Superior temporal gyrus (tissue), 1 donor: Measurements from ENCODE around the gene ADCY1.
A peak's percentile ranks its signal among the peaks of the same experiment; 100 is the strongest.

Experiments
- DNase-seq: peaks from one replicate; pipeline ENCODE4 v3.0.0-alpha.2; 2016; ENCODE audit errors: extremely low spot score

Gene ADCY1

DNA sequence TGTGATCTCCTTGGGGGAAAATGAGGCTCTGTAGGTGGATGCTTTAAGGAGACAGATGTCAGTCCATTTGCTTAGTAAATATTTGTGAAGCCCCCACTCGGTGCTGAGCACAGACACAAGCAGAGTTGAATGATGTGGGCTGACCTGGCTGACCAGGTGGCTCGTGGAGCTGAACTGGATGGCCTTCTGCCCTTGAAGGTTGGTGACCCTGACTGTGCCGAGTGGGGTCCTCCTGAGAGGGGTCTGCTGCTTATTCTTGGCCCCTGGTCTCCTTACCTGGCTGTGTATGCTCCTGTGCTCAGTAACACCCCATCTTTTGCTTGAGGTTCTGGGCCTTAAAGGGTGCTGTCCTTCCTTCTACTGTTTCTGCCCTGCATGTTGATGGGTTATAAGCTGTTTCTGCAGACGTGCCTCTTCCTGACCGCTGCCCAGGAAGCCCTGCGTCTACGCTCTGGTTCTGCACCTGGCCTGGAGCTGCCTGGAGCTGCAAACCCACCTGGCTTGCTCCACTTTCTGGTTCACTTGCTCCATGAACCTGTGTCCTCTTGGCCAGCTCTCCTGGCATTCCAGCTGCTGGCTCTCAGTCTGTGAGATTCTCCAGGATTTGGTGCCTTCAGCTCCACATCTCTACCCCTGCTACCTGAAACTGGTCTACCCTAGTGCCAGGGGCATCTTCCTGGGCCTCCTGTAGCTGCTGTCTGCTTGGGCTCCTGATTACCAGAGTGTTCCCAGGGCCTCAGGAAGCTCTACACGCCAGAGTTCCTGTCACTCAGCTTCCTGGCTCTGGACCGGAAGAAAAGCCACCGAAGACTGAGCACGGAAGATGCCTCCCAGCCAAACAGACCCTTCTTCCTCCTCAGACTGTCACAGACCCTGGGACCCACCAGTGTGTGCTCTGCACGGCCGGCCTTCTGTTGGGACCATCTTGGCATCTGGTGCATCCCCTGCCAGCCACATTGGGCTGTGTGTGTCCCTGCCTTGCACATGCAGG is 76.5 kb downstream of the ADCY1 start:
- DNase-seq: no peak

DNA sequence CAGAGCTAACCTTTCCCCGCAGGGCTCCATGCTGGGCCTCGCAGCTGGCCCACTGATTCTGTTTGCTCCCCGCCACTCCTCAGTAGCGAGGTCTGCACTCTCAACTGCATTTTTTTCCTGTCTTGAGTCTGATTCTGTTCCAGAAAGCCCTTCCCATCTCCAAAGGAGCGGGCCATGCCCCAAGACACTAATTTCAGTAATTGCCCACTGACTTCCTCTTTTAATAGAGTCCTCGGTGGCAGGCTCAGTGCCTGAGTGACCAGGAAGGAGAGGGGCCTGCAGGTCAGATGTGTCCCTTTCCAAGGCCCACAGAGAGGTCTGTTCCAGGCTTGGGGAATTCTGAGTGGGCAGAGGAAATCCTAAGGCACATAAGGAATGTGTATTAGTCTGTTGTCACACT is 77.4 kb downstream of the ADCY1 start:
- DNase-seq: no peak

DNA sequence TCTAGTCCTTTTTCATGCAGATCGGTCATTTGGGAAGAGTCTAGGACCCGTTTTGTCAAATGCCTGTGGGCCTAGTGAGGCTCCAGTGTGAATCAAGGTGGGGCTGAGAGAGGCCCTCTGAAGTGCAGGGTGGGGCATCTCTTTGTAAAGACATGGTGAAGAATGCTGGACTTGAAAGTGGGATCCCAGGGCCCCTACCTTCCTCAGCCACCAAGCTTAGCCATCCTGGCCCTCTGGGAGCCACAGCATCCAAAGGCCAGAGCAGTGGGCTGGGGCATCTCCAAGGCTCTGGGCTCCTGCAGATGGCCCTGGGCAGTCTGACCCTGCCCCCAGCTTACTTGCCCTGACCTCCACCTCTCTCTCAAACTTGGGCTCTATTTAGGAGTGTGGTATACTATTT is 78.5 kb downstream of the ADCY1 start:
- DNase-seq: no peak

DNA sequence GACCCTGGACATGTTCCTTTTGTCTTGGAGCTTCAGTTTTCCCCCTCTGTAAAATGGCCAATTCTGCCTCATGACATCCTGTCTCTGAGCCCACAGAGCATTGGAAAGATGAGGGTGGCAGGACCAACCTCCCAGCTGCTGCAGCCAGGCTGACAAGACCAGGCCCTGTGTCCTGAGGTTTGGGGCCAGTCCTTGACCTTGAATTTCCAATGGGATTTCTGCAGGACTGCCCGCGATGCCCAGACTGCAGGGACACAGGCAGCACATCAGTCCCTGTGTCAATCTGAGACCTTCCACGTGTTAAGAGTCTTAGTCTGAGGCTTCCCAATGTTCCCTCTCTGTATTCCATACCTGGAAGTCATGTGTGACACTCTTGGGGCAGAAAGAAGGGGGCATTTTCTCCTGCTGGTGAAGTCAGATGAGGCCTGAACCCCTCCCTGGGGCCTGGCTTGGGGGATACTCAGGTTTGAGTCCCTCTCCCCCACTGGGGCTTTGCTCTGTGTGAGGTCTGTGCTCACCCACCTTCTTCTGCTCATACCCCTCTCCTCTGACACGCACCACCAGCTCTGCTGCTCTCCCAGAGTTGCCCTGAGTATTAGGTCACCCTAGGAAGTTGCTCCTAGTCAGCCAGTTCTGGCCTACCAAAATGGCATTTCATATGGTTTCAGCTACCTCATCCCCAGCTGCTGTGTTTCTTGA is 79.2 kb downstream of the ADCY1 start:
- no peak for DNase-seq

DNA sequence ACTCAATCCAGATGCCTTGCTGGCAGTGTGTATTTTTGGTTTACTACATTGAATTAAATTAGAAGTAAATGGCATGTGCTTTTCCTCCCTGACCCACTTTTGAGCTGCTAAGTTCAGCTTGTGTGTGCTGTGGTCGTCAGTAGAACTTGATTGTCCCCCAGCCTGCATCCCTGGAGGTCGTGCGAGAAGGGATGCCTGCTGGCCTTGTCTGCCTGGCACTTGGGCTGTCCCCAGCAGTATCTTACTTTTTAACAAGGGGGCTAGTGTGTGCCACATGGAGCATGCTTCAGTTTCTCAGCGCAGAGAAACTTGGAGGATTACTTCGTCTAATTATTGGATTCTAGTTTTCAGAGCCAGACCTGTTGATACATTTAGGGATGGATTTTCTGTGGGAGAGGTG is 80.2 kb downstream of the ADCY1 start:
- no peak for DNase-seq

DNA sequence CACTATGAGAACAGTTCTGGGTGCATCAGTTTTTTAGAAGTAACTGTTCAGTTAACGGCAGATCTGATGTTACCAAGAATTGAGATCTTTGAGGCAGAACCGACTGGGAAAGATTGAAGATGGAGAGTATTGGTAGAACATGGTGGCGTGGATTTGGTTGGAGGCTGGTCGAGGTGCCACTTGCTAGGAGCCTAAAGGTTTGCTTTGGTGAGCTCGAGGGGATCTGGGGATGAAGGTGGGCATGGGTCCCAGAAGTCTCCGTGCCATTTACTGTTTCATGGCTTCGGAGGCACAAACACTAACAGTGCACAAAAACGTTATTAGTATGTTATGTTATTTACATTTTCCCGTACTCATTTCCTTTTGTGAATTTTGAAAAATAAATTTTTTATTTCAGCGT is 81.4 kb downstream of the ADCY1 start:
- DNase-seq: no peak

DNA sequence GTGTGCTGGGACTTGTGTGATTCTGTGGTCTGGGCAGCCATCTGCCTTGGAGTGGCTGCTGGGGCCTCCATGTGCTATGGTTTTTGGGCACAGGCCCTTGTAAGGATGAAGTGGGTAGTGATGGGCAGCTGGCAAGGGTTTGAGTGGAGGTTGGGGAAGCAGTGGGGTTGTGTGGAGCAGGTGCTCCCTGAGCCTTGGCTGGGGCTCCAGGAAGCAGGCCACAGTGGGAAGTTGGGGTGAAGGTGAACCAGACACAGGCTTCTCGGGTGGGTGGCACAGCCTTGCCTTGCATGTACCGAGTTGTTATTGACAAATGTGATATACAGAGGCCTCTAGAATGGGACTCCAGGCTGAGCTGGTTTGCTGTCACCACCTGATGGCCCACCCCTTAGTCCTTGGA is 82.3 kb downstream of the ADCY1 start:
- DNase-seq: no peak

DNA sequence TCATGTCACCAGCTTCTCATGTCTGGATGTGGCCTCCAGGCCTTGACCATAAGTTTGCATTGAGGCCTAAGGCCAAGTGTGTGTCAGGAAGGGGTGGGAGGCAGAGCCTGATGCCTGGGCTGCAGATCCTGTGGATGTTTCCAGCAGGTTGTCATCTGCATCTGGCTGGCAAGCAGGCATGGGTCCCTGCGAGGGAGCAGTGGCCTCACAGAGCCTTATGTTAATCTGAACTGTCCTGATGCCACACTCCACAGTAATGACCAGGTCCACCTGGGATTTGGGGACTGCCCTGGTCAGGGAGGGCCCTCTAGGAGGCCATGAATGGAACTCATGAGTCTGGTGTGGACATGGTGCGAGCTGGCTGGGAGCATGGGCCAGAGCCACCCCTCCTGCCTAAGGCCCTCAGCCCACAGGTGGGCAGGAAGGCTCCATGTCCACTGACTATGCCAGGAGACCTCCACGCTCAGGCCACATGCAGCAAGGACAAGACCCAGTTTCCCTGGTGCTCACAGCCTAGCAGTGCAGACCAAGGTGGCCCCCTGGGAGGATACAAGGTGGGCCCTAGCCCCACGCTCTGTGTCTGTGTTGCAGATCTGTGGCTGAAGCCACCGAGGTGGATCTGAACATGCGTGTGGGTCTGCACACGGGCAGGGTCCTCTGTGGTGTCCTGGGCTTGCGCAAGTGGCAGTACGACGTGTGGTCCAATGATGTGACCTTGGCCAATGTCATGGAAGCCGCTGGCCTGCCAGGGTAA is 83.1 kb downstream of the ADCY1 start:
- no peak for DNase-seq

DNA sequence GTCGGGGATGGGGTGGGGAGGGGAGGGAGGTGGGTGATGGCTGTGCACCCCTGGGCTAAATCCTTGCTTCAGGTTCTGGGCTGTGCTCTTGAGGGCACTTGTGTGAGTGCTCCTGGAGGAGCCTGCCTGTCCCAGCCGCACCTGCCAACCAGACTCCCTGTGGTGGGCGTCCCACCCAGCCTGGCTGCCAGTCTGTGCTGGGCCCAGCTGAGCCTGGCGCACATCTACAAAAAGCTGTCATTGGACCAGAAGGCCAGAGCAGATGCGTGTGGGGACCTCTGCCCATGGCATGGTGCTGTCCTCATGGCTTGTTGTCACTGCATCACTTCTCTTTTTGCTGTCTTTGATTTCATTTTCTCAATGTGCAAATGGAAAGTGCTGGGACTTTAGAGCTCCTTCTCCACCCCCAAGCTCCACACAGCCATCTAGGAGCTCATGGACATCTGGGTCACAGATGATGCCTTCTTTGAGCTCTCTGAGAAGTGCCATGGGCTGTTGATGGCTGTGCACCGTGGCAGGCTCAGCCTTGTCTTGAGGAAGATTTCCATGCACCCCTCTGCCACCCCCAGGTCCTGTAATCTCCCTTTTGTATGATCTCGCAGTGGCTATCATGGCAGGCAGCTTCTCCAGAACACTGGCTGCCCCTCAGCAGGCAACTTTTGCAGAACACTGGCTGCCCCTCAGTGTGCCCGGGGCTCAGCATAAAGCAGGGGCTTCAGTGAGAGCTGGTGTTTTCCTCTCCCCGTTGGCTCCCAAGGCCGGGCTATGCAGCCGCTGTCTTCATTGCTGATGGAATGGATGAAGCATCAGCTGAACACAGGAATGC is 83.9 kb downstream of the ADCY1 start:
- DNase-seq: no peak

DNA sequence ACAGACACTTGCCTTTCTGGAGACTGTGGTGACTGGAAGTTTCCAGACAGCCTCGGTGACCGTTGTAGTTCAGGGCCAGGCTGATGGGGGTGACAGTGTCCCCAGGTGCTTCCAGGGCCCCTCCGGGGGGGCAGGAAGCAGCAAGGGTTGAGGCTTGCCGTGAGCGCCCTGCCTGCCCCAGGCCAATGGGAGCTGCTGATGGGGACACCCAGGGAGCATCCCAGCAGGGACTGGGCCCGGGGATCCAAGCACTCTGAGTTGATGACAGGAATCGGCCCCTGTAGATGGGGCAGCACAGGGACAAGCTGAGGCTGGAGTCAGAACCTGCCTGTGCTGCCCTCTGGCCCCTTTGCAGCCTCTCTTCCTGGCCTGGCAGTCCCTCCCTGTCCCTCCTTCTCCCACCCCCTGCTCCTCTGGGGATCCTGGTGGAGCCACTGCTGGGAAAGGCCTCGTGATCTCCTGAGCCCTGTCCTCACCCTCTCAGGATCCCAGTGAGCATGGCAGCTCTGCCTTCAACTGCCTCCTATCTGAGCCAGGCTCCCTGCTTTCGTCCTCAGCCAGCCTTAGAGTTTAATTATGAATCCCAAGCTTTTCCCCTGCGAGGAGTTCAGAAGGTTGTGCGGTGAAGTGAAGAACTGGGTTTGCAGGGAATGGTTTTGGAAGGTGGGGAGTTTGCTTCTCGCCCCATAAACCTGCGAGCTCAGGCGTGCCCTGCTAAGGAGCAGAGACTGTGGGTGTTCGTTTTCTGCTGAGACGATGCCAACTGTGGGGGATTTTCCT is 84.7 kb downstream of the ADCY1 start:
- no peak for DNase-seq

DNA sequence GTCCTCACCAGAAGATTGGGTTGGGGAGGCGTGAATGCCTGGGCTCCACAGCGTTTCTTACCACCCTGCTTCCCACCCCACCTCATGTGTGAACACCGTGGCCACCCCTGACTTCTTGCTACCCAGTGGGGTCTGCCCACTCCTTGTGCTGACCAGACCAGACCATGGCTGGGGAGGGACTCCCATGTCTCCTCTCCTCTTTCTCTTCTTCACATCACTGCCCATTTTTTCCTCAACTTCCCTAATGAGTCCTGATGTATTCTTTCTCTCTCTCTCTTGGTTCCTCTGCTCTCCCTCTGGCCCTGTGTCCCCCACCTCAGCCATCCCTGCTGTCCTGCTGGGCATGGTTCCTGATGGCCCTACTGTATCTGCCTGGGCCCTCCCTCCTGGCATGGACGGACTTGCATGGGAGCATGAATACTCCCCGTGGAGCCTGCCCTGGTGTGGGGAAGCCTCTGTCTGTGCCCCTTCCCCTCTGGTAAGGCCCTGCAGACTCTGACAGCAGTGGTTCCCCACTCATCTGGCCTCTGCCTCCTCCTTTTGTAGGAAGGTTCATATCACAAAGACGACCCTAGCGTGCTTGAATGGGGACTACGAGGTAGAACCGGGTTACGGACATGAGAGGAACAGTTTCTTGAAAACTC is 85.5 kb downstream of the ADCY1 start:
- DNase-seq: no peak

DNA sequence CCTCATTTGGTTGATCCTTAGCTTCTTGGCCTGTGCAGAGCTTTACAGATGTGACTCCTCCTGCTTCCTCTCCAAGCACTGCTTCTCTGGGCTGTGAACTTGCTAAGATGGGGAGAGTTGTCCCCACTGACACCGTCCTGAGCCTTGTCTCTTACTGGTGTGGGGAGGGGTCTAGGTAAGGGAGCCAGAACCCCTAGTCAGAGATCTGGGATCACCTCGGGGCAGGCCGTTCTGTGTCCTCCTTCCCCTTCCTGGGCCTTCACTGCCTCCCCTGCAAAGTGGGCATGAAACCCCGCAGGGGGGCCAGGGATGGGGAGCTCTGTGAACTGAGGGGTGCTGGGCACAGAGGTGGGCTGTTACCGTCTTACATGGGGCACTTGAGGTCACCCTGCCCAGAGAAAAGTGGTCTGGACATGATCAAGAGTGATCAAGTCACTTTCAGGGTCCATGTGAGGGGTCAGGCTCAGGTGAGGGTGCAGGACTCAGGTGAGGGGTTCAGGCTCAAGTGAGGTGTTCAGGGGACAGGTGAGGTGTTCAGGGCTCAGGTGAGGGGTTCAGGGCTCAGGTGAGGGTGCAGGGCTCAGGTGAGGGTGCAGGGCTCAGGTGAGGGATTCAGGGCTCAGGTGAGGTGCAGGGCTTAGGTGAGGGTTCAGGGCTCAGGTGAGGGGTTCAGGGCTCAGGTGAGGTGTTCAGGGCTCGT is 86.2 kb downstream of the ADCY1 start:
- DNase-seq: no peak

DNA sequence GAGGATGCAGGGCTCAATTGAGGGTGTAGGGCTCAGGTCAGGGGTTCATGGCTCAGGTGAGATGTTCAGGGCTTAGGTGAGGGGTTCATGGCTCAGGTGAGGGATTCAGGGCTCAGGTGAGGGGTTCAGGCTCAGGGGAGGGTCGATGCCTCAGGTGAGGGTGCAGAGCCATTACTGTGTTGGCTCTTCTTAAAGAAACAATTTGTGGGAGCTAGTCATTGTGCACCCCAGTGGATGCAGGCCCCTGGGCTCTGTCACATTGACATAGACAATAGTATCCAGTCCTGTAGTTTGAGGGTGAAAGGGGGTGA is 86.7 kb downstream of the ADCY1 start:
- DNase-seq: no peak

DNA sequence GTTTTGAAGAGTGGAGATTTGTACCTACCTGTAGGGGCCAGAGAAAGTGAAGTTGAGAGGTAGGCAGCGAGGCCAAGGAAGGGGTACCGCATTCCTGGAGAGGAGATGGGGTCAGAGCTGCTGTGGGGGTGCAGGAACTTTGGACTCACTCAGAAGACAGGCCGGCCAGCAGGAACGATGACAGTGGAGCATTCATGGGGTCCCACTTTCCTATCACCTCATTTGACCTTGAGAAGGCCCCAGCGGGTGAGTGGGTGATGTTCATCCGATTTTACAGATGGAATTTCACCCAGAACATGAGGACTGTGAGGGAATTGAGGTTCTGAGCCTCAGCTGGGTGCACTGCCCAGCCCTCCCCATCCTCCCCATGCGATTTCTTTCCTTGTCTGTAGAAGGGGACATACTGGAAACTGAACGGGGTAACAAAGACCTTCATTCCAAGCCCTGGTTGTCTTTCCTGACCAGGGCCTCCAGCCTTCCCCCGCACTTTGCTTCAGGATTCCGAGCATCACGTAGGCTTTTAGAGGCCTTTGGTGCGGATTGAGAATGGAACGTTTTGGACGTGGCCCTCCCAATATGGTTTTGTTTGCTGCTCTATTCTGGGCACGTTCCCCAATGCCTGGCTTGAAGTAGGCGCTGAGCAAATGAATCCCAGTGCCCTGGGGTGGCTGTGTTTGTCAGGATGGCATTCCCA is 87.3 kb downstream of the ADCY1 start:
- DNase-seq: no peak

DNA sequence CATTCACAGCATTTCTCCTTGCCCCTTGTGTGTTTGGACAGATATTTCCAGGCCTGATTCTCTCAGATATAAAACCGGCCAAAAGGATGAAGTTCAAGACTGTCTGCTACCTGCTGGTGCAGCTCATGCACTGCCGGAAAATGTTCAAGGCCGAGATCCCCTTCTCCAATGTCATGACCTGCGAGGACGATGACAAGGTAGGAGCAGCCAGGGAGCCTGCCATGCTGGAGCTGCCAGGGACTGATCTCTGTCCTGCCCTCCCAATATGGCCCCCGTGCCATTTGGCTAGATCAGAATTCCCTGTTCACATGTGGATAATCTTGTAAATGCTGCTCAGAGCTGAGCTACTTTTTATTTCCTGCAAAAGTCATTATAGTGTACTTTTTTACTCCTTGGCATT is 87.8 kb downstream of the ADCY1 start:
- DNase-seq: no peak

DNA sequence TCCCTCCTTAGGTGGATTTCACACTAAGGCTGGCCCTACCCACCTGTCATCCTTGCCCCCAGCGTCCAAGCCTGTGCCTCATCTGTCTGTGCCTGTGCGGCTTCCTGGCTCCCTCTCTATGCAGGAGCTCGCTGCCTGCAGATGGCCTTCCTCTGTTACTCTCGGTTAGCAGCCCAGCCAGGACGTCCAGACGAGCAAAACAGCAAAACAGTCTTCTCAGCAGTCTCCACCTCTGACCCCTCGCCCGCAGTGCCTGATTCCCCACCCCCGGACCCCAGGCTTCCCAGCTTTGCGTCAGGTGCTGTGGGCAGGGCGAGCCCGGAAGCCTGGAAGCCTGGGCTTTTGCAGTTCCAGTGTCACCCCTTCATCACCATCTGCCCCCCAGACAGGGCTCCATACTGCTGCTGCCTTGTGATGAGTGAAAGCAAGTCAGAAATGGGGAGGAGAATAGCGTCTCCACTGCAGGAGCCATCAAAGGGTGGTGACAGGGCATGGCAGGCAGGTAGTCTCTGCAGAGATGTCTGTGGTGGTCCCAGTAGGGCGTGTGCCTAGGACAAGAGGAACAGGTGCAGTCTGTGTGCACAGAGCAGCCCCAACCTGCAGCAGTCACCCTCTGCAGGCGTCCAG is 88.5 kb downstream of the ADCY1 start:
- no peak for DNase-seq

DNA sequence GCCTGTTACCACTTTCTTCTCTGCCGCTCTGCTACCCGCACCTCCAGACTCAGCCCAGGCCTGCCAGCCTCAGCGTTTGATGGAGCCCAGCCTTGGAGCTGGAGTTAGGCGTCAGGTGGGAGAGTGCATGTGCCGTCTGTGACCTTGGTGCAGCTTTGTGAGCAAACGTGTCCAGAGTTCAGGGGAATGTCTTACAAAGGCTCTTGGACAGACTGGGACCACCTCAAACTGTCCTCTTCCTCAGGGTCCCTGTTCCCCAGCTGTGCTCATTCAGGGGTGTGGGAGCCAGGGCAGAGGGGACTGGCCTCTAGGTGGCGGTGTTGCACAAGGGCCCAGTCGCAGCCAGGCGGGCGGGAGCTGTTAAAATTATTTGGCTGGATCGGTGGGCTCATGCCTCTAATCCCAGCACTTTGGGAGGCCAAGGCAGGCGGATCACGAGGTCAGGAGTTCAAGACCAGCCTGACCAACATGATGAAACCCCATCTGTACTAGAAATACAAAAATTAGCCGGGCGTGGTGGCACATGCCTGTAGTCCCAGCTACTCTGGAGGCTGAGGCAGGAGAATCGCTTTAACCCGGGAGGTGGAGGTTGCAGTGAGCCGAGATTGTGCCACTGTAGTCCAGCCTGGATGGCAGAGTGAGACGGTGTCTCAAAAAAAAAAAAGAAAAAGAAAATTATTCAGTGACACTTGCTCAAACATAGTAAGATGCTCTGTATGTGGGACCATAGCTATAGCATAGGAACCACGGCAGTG is 89.2 kb downstream of the ADCY1 start:
- DNase-seq: peak; percentile 33
